ENCODE data around the gene HOXA10.

DNA sequence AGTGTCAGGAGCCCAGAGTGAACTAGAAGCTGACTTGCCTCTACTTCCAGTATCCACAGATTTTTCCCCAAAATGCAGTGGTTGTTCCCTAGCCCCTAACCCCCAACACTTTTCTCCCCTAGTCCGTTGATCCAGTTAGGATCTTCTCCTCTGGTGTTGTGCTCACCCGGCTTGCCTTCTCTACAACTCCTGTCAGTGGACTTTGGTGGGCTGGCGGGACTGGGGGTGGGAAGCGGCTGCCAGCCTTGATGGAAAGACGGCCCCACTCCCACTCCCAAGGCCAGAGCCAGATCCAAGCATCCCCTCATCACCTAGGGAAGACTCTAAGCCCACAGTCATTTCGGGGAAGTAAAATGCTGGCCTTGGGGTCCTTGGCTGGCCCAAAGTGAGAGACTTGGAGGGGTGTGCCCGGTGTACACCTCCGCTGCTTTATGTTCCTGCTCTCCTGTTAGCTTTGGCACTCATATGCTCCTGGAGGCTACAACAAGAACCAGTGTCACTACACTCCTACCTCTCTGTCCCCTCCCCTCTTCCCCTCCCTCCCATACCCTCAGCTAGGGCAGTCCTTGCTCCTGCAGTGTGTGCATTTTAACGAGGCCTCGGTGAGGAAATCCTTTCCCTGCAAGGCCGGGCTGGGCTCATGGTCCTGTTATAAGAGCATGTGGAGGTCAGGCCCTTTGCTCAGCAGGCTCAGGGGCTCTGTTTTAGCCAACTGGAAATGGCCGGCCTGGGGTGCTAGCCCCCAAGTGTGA lies 930 bp upstream of the HOXA10 start:
- no peak for TF ChIP-seq POLR2A (IDR thresholded peaks at IDR 0.05)
- TF ChIP-seq, protein P1, sequence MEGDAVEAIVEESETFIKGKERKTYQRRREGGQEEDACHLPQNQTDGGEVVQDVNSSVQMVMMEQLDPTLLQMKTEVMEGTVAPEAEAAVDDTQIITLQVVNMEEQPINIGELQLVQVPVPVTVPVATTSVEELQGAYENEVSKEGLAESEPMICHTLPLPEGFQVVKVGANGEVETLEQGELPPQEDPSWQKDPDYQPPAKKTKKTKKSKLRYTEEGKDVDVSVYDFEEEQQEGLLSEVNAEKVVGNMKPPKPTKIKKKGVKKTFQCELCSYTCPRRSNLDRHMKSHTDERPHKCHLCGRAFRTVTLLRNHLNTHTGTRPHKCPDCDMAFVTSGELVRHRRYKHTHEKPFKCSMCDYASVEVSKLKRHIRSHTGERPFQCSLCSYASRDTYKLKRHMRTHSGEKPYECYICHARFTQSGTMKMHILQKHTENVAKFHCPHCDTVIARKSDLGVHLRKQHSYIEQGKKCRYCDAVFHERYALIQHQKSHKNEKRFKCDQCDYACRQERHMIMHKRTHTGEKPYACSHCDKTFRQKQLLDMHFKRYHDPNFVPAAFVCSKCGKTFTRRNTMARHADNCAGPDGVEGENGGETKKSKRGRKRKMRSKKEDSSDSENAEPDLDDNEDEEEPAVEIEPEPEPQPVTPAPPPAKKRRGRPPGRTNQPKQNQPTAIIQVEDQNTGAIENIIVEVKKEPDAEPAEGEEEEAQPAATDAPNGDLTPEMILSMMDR (IDR thresholded peaks at IDR 0.05), result no peak

All from thyroid gland (tissue), 4 donors.